Testis (tissue), 2 donors: ENCODE results near the gene RNF123.

Source experiments
- CTCF ChIP-seq, 3 experiments: fragments of 450-650 bp in 2 of 3; fragments of 200-600 bp in 1 of 3; sonication (generic) in 1 of 3; IDR thresholded peaks; one replicate each; pipeline ENCODE4 v1.5.1; 2016 to 2019; ENCODE audit warnings: antibody characterized with exemption in 3 of 3, mild to moderate bottlenecking in 2 of 3, moderate library complexity in 1 of 3
- POLR2A ChIP-seq: fragments of 450-650 bp; IDR thresholded peaks from one replicate; pipeline ENCODE4 v1.6.1; 2017; ENCODE audit warnings: antibody characterized with exemption, mild to moderate bottlenecking, moderate library complexity

DNA sequence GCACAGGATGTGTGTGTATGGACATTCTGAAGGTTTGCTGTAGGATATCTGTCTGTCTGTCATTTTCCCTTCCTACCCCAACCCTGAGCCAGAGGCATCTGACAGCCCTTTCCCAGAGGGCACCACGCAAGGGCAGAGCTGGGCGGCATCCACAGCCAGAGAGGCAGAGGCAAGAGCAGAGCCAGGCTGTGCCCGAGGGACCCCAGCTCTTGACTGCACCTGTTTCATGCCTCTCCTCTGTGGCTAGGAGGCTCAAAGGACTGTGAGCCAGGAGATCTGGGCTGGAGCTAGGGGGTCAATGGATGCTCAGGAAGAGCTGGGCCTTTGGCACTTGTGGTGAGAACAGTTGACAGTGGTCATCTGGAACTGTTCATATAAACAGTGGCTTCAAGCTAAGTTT lies 20.0 kb upstream of the RNF123 start:
- TF ChIP-seq CTCF (IDR thresholded peaks at IDR 0.05) (no peak), POLR2A (no peak)
